ENCODE measurements around the gene UNKL. TPM values are rescaled to one million over a fixed set of nuclear protein-coding genes. Genes with fewer than 3 reads are reported as not detected.

The UNKL gene
- total RNA-seq, 1 experiment from 2014 or later = 112 TPM

- DNase-seq = no peak
- H3K79me2 ChIP-seq (ENCODE audit: low read depth) = no peaks in the 10 kb centered on the region
- CTCF ChIA-PET = no interaction called here
- H3K27me3 ChIP-seq (ENCODE audit: insufficient read depth, low read depth) = no peaks in the 10 kb centered on the region
- H3K9me3 ChIP-seq (ENCODE audit: insufficient read depth, low read depth) = no peaks in the 10 kb centered on the region
- POLR2A ChIA-PET (ENCODE audit: unreplicated experiment) = interaction anchor here (0.6 kb wide), 1 partner anchor 217 kb away, joined by 3 read pairs; no protein-coding TSS in a partner anchor
- no peak overlapping the region for H3K27ac ChIP-seq
- no peak overlapping the region for H3K4me2 ChIP-seq
- H3K9me2 ChIP-seq (ENCODE audit: insufficient read depth) = no peaks in the 10 kb centered on the region
- no peaks in the 10 kb centered on the region; the same call in 1 of the 2 replicates for H4K20me1 ChIP-seq (ENCODE audit: insufficient read depth)
- H3K4me1 ChIP-seq (replicated peaks; ENCODE audit: insufficient read depth) = no peaks in the 10 kb centered on the region
- no TSS peak for BruUV-seq (replicated peaks)
- H3F3A ChIP-seq (ENCODE audit: insufficient read depth, low read depth) = no peaks in the 10 kb centered on the region
- no peaks in the 10 kb centered on the region for H3K36me3 ChIP-seq (ENCODE audit: low read depth)
- H2AFZ ChIP-seq = no peak overlapping the region
- TF ChIP-seq EZH2 (IDR thresholded peaks at IDR 0.05; ENCODE audit: low read depth) = no peak
- TF ChIP-seq CTCF (conservative IDR thresholded peaks at IDR 0.05) = no peak
- H3K4me3 ChIP-seq = no peak overlapping the region
- intact Hi-C loops (cut with micrococcal nuclease; ENCODE audit: unreplicated experiment) = no loop called here
These were observed 46.2 kb upstream of the UNKL start for GRCh38 chr16:1460602-1461138.

- H3K9me2 ChIP-seq (ENCODE audit: insufficient read depth) = no peaks in the 10 kb centered on the region
- H3K27ac ChIP-seq = no peak overlapping the region
- ChIA-PET CTCF (no interaction called here), POLR2A (ENCODE audit: unreplicated experiment) (interaction anchor here (0.6 kb wide), 1 partner anchor 152 kb away, joined by 3 read pairs; no protein-coding TSS in a partner anchor)
- H3K36me3 ChIP-seq (ENCODE audit: low read depth) = no peaks in the 10 kb centered on the region
- no peaks in the 10 kb centered on the region for H3K79me2 ChIP-seq (ENCODE audit: low read depth)
- no TSS peak for BruUV-seq (replicated peaks)
- H3K4me2 ChIP-seq = no peak overlapping the region
- H3K4me3 ChIP-seq = no peak overlapping the region
- TF ChIP-seq EZH2 (IDR thresholded peaks at IDR 0.05; ENCODE audit: low read depth) (no peak), CTCF (conservative IDR thresholded peaks at IDR 0.05) (no peak)
- no peaks in the 10 kb centered on the region for H3K27me3 ChIP-seq (ENCODE audit: insufficient read depth, low read depth)
- H2AFZ ChIP-seq = no peak overlapping the region
- no peaks in the 10 kb centered on the region for H3F3A ChIP-seq (ENCODE audit: insufficient read depth, low read depth)
- no peaks in the 10 kb centered on the region for H3K4me1 ChIP-seq (replicated peaks; ENCODE audit: insufficient read depth)
- DNase-seq = no peak
- intact Hi-C loops (cut with micrococcal nuclease; ENCODE audit: unreplicated experiment) = no loop called here
- H4K20me1 ChIP-seq (ENCODE audit: insufficient read depth) = no peaks in the 10 kb centered on the region; the same call in 1 of the 2 replicates
- H3K9me3 ChIP-seq (ENCODE audit: insufficient read depth, low read depth) = no peaks in the 10 kb centered on the region
These were observed 45.5 kb upstream of the UNKL start for GRCh38 chr16:1459967-1460366.

- H4K20me1 ChIP-seq (ENCODE audit: insufficient read depth) = no peaks in the 10 kb centered on the region; the same call in 1 of the 2 replicates
- no peaks in the 10 kb centered on the region for H3K9me3 ChIP-seq (ENCODE audit: insufficient read depth, low read depth)
- no peaks in the 10 kb centered on the region for H3K27me3 ChIP-seq (ENCODE audit: insufficient read depth, low read depth)
- H3K27ac ChIP-seq = no peak overlapping the region
- no peak overlapping the region for H3K4me3 ChIP-seq
- no peak for TF ChIP-seq EZH2 (IDR thresholded peaks at IDR 0.05; ENCODE audit: low read depth)
- TF ChIP-seq CTCF (conservative IDR thresholded peaks at IDR 0.05) = no peak
- intact Hi-C loops (cut with micrococcal nuclease; ENCODE audit: unreplicated experiment) = no loop called here
- no peaks in the 10 kb centered on the region for H3K79me2 ChIP-seq (ENCODE audit: low read depth)
- no peaks in the 10 kb centered on the region for H3K9me2 ChIP-seq (ENCODE audit: insufficient read depth)
- ChIA-PET CTCF (no interaction called here), POLR2A (ENCODE audit: unreplicated experiment) (no interaction called here)
- no TSS peak for BruUV-seq (replicated peaks)
- H3K36me3 ChIP-seq (ENCODE audit: low read depth) = no peaks in the 10 kb centered on the region
- H3K4me1 ChIP-seq (replicated peaks; ENCODE audit: insufficient read depth) = no peaks in the 10 kb centered on the region
- no peak overlapping the region for H2AFZ ChIP-seq
- no peak overlapping the region for H3K4me2 ChIP-seq
- no peak for DNase-seq
- H3F3A ChIP-seq (ENCODE audit: insufficient read depth, low read depth) = no peaks in the 10 kb centered on the region
These were observed 44.5 kb upstream of the UNKL start for GRCh38 chr16:1458977-1459341.

Data from PC-9 (cell line).